ENCODE data around the gene MYORG.

GRCh38 chr9:34337403-34337802, 39.3 kb downstream of the MYORG start:
- TF ChIP-seq REST (IDR thresholded peaks at IDR 0.05): no peak
- TF ChIP-seq CTCF (IDR thresholded peaks at IDR 0.05; ENCODE audit: low read depth, low read length, missing input control): no peak
- no peak for TF ChIP-seq RXRA (IDR thresholded peaks at IDR 0.05)

Data from liver (tissue), 3 donors.